ENCODE measurements around the gene ANXA1. TPM values are rescaled to one million over a fixed set of nuclear protein-coding genes. Genes with fewer than 3 reads are reported as not detected.

The ANXA1 gene
- total RNA-seq, 2 experiments from 2014 or later: 204 TPM

DNA sequence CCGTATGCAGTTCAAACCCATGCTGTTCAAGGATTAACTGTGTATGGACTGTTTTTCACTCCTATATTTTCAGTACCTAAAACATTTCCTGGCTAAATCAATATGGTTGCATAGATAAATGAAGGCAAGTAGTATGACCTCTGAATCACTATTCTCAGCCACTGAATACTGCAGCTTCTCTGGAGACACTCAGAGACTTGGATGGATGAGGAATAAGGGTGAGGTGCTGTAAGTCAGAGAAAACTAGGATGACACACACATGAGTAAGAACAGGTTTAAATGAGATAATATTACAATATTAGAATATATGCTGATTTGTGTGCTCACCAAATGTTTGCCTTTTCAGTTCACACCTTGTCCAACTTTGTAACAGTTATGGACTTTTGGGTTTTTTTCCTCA is 26.0 kb upstream of the ANXA1 start:
- no peak overlapping the region for H3K4me3 Mint-ChIP-seq
- H3K27ac Mint-ChIP-seq: no peak overlapping the region
- POLR2A ChIA-PET: no interaction called here
- H3K36me3 Mint-ChIP-seq (ENCODE audit: low read depth): no peaks in the 10 kb centered on the region
- H3K27me3 Mint-ChIP-seq: no peaks in the 10 kb centered on the region
- no peaks in the 10 kb centered on the region for H3K9me3 Mint-ChIP-seq
- H3K4me1 Mint-ChIP-seq: peaks cover 8% of the 10 kb centered on the region
- CTCF ChIA-PET: no interaction called here
- DNase-seq: no peak

DNA sequence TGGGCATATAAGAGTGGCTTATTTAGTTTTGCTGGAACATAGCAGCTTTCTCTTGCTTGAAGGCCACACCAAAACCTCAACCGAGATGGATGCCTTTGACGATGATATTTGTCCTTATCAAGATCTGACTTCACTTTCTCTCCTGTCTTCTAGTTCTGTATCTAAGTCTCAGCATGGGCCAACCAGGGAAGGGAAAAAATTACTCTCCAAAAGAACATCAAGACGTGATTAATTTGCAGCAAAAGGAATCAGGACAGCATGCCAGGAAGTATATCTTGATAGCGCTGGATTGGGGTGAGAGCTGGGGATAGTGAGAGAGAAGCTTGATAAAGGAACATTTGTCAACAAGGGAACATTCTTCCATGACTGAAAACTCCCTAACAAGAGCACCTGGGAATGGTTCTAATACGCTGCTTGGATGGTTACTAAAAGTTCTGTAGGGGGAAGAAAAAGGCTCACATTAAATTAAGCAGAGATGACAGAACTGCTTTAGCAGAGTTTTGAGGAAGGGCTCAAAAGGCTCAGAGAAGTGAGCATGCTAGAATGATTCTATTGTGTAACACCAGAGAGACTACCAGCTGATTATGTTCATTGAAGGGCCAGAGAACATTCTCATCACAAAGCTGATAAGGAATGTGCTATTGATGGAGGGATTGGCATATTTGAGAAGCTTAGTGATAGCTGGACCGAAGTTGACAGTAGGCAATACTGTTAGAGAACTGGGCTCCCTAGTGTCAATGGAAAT is 21.6 kb upstream of the ANXA1 start:
- ChIA-PET POLR2A (interaction anchor here (1.3 to 2.1 kb wide), 3 partner anchors 22 to 27 kb away, joined by 4 to 10 read pairs (median 5); partner anchors contain the start of gene ANXA1), CTCF (interaction anchor here (0.5 to 1.3 kb wide), 4 partner anchors 22 to 472 kb away, joined by 3 to 8 read pairs (median 4); no protein-coding TSS in a partner anchor)
- no peaks in the 10 kb centered on the region for H3K36me3 Mint-ChIP-seq (ENCODE audit: low read depth)
- peaks cover 26% of the 10 kb centered on the region for H3K4me1 Mint-ChIP-seq
- no peaks in the 10 kb centered on the region for H3K27me3 Mint-ChIP-seq
- H3K4me3 Mint-ChIP-seq: no peak overlapping the region
- no peak overlapping the region for H3K27ac Mint-ChIP-seq
- H3K9me3 Mint-ChIP-seq: no peaks in the 10 kb centered on the region
- no peak for DNase-seq

DNA sequence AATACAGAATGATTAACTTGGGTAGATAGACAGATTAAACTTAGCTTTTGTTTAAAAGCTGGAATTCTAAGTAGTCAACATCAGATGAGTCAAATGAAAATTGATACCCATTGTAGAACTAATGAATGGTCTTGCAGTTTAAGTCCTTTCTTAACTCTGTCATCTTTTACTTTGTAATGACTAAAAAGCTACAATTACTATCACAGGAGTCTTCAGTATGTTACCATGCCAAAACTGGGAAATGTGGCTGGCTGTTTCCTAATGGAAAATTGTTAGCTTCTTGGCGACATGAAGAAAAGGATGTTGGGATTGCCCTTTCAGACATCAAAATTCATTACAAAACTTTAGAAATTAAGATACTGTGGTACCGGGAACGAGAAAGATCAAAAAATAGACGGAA is 20.2 kb upstream of the ANXA1 start:
- no peak for DNase-seq
- CTCF ChIA-PET: interaction anchor here (0.7 to 1.1 kb wide), 3 partner anchors 16 to 23 kb away, joined by 3 to 4 read pairs (median 3); partner anchors contain the start of gene ANXA1
- Mint-ChIP-seq H3K36me3 (ENCODE audit: low read depth) (no peaks in the 10 kb centered on the region), H3K27me3 (no peaks in the 10 kb centered on the region), H3K27ac (peak overlapping the region; percentile 93), H3K9me3 (no peaks in the 10 kb centered on the region), H3K4me1 (peaks cover 37% of the 10 kb centered on the region), H3K4me3 (peak overlapping the region; percentile 80)
- POLR2A ChIA-PET: interaction anchor here (0.9 to 3.4 kb wide), 4 partner anchors 16 to 24 kb away, joined by 4 to 21 read pairs (median 8); partner anchors contain the start of gene ANXA1

DNA sequence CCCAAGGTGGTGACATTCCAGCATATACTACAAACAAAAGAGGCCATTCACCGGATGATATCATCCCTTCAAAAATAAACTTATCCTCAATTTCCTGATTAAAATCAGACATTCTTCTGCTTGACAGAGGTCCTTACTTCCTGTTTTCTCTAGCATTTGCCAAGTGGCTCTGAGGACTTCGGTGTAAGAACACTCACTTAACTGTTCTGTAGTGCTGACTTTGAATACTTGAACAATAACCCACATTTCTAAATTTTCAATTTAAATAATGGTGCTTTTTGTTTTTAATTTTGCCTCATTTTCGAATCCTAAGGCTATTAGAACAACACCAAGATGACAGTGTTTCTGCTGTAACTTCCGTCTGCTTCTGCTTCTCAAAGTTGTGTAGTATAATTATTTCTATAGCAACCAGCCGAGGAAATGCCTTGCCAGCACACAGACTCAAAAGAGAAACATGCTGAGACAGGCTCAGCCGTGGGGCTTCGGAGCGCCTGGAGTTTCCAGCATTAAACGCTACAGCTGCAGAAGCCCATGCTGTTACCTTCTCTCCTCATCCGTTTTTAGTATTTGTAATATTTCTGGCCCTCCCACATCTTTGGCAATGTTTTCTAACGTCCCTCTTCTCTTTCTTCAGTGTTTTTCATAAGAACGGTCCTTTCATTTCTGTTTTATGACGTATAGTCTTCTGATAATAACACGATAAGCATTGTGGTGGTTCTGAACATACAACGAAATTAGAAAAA is 19.5 kb upstream of the ANXA1 start:
- no peaks in the 10 kb centered on the region for H3K9me3 Mint-ChIP-seq

DNA sequence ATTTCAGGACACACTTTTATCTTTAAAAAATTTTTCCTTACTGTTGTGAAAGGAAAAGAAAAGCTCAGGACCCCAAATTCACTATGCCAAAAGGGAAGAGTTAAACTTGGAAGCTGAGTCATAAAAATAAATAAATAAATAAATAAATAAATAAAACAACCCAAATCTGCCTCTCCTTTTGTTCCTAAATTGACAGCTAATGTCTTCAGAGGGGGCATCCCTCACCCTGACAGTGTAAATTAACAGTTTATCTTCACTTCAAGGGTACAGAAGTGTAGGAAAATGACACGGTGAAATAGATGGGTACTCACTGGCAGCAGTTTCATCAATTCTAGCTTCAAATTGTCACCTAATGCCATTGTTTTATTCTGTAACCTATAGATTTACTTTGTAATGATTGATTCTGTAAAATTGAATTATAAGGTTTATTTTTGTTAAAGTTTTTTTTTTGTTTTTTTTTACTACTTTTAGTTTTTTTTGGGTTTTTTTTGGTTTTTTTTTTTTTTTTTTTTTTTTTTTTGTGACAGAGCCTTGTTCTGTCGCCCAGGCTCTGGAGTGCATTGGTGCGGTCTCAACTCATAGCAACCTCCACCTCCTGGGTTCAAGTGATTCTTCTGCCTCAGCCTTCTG is 18.5 kb upstream of the ANXA1 start:
- CTCF ChIA-PET: interaction anchor here (0.5 to 1.8 kb wide), 7 partner anchors 9 to 1956 kb away, joined by 3 to 6 read pairs (median 4); no protein-coding TSS in a partner anchor
- H3K4me3 Mint-ChIP-seq: peak overlapping the region; percentile 80

More for the DNA sequence above, 19.5 kb upstream of the ANXA1 start:
- Mint-ChIP-seq H3K4me1 (peaks cover 39% of the 10 kb centered on the region), H3K36me3 (ENCODE audit: low read depth) (no peaks in the 10 kb centered on the region), H3K27me3 (no peaks in the 10 kb centered on the region), H3K4me3 (peak overlapping the region; percentile 80), H3K27ac (peak overlapping the region; percentile 93)
- DNase-seq: peak; percentile 81
- ChIA-PET CTCF (interaction anchor here (0.8 to 1.8 kb wide), 5 partner anchors 10 to 51 kb away, joined by 3 to 4 read pairs (median 3); no protein-coding TSS in a partner anchor), POLR2A (interaction anchor here (0.8 to 3.4 kb wide), 8 partner anchors 12 to 1349 kb away, joined by 3 to 22 read pairs (median 7); partner anchors contain the start of gene ANXA1)

DNA sequence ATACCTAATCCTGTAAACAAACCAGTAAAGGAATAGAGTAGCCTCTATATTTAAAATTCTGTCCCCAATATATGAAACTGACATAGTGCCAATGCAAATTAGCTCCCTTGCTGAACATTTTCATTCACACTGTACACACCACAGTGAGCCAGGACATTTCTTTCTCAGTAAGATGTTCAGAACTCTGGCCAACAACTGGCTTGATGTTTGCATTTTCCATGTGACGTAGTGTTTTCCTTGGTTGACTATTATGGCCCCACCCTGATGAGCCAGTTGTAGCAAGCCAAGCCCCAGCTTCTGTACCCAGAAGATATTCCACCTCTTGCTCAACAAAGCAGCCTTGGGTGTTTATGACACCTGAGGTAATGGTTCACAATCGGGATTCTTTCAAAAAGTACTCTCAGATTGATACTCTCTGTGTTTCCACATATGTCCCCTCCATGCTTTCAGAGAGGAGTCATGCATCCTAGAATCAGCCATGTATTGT is 17.7 kb upstream of the ANXA1 start:
- CTCF ChIA-PET: interaction anchor here (0.6 kb wide), 1 partner anchor 1118 kb away, joined by 3 read pairs; no protein-coding TSS in a partner anchor
- H3K27me3 Mint-ChIP-seq: no peaks in the 10 kb centered on the region
- peak overlapping the region; percentile 44 for H3K27ac Mint-ChIP-seq
- H3K4me1 Mint-ChIP-seq: peaks cover 39% of the 10 kb centered on the region
- POLR2A ChIA-PET: interaction anchor here (1.2 to 3.4 kb wide), 7 partner anchors 8 to 771 kb away, joined by 3 to 22 read pairs (median 9); partner anchors contain the start of gene ANXA1
- no peak overlapping the region for H3K4me3 Mint-ChIP-seq
- no peaks in the 10 kb centered on the region for H3K36me3 Mint-ChIP-seq (ENCODE audit: low read depth)
- H3K9me3 Mint-ChIP-seq: no peaks in the 10 kb centered on the region
- no peak for DNase-seq

More for the DNA sequence above, 18.5 kb upstream of the ANXA1 start:
- Mint-ChIP-seq H3K9me3 (no peaks in the 10 kb centered on the region), H3K27me3 (no peaks in the 10 kb centered on the region), H3K4me1 (peaks cover 39% of the 10 kb centered on the region), H3K27ac (peak overlapping the region; percentile 93), H3K36me3 (ENCODE audit: low read depth) (no peaks in the 10 kb centered on the region)
- DNase-seq: no peak
- POLR2A ChIA-PET: interaction anchor here (0.7 to 3.4 kb wide), 11 partner anchors 9 to 1350 kb away, joined by 3 to 22 read pairs (median 5); partner anchors contain the start of gene ANXA1

DNA sequence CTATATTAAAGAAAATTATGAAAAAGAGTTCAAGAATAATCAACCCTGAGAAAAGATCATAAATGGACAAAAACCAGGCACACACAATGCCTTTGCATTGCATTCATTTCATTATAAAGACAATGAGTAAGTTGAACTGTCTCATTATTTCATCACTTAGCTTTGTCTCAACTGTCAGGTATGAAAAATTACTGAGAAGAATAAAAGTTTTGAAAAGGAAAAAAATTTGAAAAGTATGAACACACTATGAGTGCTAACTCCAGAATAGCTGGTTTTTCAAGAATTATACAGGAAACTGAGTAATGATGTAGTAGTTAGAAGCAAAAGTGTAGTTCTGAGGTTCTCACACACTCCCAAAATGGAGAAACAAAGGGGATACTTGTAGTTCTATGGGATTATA is 16.3 kb upstream of the ANXA1 start:
- H3K4me3 Mint-ChIP-seq: no peak overlapping the region
- peaks cover 35% of the 10 kb centered on the region for H3K4me1 Mint-ChIP-seq
- ChIA-PET CTCF (interaction anchor here (1.0 to 1.4 kb wide), 4 partner anchors 14 to 113 kb away, joined by 3 to 4 read pairs (median 3); no protein-coding TSS in a partner anchor), POLR2A (interaction anchor here (0.9 to 1.6 kb wide), 4 partner anchors 9 to 20 kb away, joined by 4 to 6 read pairs (median 4); partner anchors contain the start of gene ANXA1)
- no peaks in the 10 kb centered on the region for H3K36me3 Mint-ChIP-seq (ENCODE audit: low read depth)
- H3K27ac Mint-ChIP-seq: no peak overlapping the region
- no peak for DNase-seq
- no peaks in the 10 kb centered on the region for H3K27me3 Mint-ChIP-seq
- no peaks in the 10 kb centered on the region for H3K9me3 Mint-ChIP-seq

DNA sequence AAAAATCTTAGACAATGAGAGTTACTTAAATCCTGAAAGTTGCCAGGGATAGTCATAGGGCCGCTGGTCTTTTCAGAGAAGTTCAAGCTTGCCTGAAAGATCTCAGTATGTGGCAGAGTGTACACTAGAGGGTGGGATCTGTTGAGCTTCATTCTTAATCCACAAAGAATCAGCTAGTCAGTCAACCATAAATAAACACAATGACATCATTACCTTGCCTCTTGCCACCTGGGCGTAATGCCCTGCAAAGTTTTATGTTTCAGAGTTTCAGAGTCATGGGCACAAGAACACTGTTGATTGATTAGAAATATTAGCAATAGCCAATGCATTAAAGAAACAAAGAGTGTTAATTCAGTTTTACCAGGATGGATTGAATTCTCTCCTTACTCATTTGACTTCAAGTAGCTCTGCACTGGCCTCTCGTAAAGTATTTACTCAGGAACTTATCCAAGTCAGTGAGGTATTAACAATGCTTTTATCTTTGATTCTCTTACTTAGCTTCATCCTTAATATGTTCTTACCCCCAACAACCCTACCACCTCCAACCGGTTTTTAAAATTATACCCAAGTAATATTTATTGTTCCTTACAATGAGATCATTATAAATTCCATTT is 14.3 kb upstream of the ANXA1 start:
- no peak overlapping the region for H3K4me3 Mint-ChIP-seq
- H3K9me3 Mint-ChIP-seq: no peaks in the 10 kb centered on the region
- CTCF ChIA-PET: interaction anchor here (0.8 kb wide), 1 partner anchor 30 kb away, joined by 3 read pairs; no protein-coding TSS in a partner anchor
- H3K27me3 Mint-ChIP-seq: no peaks in the 10 kb centered on the region
- no peak for DNase-seq
- H3K36me3 Mint-ChIP-seq (ENCODE audit: low read depth): peaks cover 4% of the 10 kb centered on the region
- POLR2A ChIA-PET: interaction anchor here (0.7 to 1.2 kb wide), 2 partner anchors 18 to 20 kb away, joined by 3 to 5 read pairs; no protein-coding TSS in a partner anchor
- H3K4me1 Mint-ChIP-seq: peaks cover 28% of the 10 kb centered on the region
- H3K27ac Mint-ChIP-seq: no peak overlapping the region

DNA sequence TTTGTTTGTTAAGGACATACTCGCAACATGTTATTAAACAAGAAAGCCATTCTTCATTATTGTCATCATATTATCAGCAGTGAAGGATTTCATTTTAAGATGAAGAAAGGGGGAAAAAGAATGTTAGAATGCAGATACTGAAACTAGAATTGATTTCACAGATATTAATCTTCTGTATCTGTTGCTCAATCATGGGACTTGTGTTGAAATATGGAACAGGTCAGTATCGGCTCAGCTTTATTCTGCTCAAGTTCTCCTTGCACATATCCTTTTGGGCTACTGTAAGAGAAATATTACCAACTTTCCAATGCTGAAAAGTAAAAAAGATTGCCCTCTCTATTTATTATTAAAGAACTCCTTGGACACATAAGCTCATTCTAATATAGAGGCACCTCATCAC is 13.8 kb upstream of the ANXA1 start:
- ChIA-PET CTCF (interaction anchor here (0.8 kb wide), 1 partner anchor 30 kb away, joined by 3 read pairs; no protein-coding TSS in a partner anchor), POLR2A (interaction anchor here (0.7 to 1.2 kb wide), 2 partner anchors 17 to 21 kb away, joined by 3 to 5 read pairs; no protein-coding TSS in a partner anchor)
- no peaks in the 10 kb centered on the region for H3K9me3 Mint-ChIP-seq
- peaks cover 28% of the 10 kb centered on the region for H3K4me1 Mint-ChIP-seq
- no peaks in the 10 kb centered on the region for H3K27me3 Mint-ChIP-seq
- H3K36me3 Mint-ChIP-seq (ENCODE audit: low read depth): peaks cover 4% of the 10 kb centered on the region
- no peak overlapping the region for H3K27ac Mint-ChIP-seq
- DNase-seq: no peak
- H3K4me3 Mint-ChIP-seq: no peak overlapping the region

DNA sequence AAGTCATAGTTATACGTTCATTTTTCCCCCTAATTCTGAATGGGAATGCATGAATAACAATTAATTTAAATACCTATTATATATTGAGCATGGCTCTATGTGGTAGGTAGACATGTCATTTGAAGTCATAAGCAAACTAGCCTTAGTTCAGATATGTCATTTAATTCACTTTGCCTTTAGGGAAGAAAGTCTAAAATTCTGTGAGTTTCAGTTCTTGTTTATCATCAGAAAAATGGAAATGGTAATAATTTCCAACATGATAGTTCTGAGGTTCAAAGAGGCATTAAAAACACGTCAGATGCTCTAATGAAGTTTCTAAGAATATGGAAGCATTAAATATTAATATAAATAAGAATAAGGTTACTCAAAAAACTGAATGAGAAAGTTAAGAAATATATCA is 13.1 kb upstream of the ANXA1 start:
- Mint-ChIP-seq H3K27ac (no peak overlapping the region), H3K4me1 (peaks cover 29% of the 10 kb centered on the region), H3K36me3 (ENCODE audit: low read depth) (peaks cover 4% of the 10 kb centered on the region), H3K4me3 (no peak overlapping the region), H3K9me3 (no peaks in the 10 kb centered on the region), H3K27me3 (no peaks in the 10 kb centered on the region)
- no peak for DNase-seq
- ChIA-PET CTCF (no interaction called here), POLR2A (no interaction called here)

DNA sequence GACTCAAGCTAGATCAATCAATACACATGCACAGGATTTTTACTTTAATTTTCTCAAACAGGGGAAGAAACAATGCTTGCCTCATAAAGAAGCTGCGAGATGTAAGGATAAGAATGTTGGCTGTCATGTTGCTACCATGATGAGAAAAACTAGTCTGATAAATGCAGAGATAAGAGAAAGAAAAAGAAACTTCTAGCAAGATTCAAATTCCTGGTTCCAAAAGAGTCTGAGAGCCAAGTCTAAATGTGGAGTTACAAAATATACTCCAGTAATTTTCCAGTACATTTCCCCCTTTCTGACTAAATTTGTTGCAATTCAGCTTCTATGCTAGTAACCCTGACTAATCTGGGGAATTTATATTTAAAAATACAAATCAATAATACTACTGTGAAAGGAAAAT is 10.4 kb upstream of the ANXA1 start:
- POLR2A ChIA-PET: interaction anchor here (1.7 kb wide), 1 partner anchor 8 kb away, joined by 7 read pairs; no protein-coding TSS in a partner anchor
- H3K27ac Mint-ChIP-seq: no peak overlapping the region

More for the DNA sequence above, 10.4 kb upstream of the ANXA1 start:
- no peak for DNase-seq
- Mint-ChIP-seq H3K4me3 (no peak overlapping the region), H3K9me3 (no peaks in the 10 kb centered on the region), H3K27me3 (no peaks in the 10 kb centered on the region), H3K4me1 (peaks cover 24% of the 10 kb centered on the region), H3K36me3 (ENCODE audit: low read depth) (peaks cover 4% of the 10 kb centered on the region)
- CTCF ChIA-PET: interaction anchor here (0.6 to 1.1 kb wide), 3 partner anchors 9 to 34 kb away, joined by 3 read pairs; no protein-coding TSS in a partner anchor

All from activated CD4-positive, alpha-beta memory T cell treated with anti-CD3 and anti-CD28 coated beads, Interleukin-2, amount 10 ng/mL, durations not matched to agents 7 days and 5 days (primary cell).